ENCODE measurements around the gene CBX2. TPM values are rescaled to one million over a fixed set of nuclear protein-coding genes. Genes with fewer than 3 reads are reported as not detected.
A peak's percentile ranks its signal among the peaks of the same experiment; 100 is the strongest.

The CBX2 gene
- polyA plus RNA-seq, 2 of the 4 experiments (the other 2 are of a cell fraction): 7.4 to 16.4 TPM

DNA sequence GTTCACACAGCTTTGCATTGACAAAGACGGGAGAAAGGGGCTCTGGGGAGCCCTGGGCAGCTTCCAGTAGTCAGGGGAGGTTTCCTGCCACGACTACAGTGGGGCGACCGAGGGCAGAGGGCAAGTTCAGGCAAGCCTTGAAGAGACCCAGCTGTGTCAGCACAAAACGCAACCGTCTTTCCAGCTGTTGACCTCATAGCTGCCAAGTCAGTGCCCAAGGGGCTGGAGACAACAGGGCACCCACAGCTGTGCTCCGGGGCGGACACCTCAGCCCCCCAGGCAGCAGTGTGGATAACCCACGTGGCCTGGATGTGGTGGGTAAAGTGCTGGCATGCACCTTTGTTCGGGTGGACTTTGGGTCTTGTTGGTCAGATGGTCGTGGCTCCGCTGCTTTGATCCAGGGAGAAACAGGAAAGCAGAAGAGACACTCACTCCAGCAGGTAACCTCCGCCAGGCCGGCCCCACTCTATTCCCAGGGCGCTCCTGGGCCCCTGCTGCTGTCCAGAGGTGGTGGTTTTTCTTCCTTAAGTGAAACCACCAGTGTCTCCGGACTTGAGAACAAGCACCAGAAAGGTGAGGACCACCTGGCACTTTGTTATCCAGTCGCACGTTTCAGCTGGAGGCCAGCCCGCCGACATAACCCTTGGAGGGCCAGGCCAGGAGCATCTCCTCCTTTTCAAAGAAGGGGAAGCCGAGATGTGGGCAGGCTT lies 17.6 kb upstream of the CBX2 start:
- POLR2A ChIA-PET: no interaction called here
- TF ChIP-seq MAFK (IDR thresholded peaks at IDR 0.05; ENCODE audit: partially characterized antibody) (peak; percentile 67), ESRRA (IDR thresholded peaks at IDR 0.05; ENCODE audit: borderline replicate concordance, low read length) (no peak)
- WGBS (ENCODE audit: missing lambda C conversion rate): 81% methylated on average over 21 of the region's 21 CpGs
- ATAC-seq: no peak
- H3K4me1 ChIP-seq: no peaks in the 10 kb centered on the region
- CTCF ChIA-PET: interaction anchor here (0.7 to 23.5 kb wide), 6 partner anchors 11 to 45 kb away, joined by 3 to 254 read pairs (median 5); no protein-coding TSS in a partner anchor
- H3K4me3 ChIP-seq: no peak overlapping the region
- peak overlapping the region in 1 of 2 experiments; percentile 48; a peak in 3 of 6 replicates for H3K27ac ChIP-seq
- DNase-seq (ENCODE audit: low read depth in 1 of 2, low spot score in 1 of 2): no peak
- no peaks in the 10 kb centered on the region for H3K9me3 ChIP-seq
- FAIRE-seq: no peak
- no peak overlapping the region for H3K4me2 ChIP-seq

GRCh38 chr17:79761894-79762589 lies 15.9 kb upstream of the CBX2 start:
- no peak overlapping the region for H3K4me2 ChIP-seq
- no peak overlapping the region for H3K4me3 ChIP-seq
- 0 out of 6 replicates have a peak, but pooled peaks of 1 of the 2 experiments have one; percentile 12 for ATAC-seq
- no peak for DNase-seq (ENCODE audit: low read depth in 1 of 2, low spot score in 1 of 2)
- 79% methylated on average over 17 of the region's 19 CpGs for WGBS (ENCODE audit: missing lambda C conversion rate)
- no peaks in the 10 kb centered on the region for H3K9me3 ChIP-seq
- ChIA-PET CTCF (interaction anchor here (0.7 to 23.5 kb wide), 5 partner anchors 9 to 230 kb away, joined by 3 to 254 read pairs (median 6); no protein-coding TSS in a partner anchor), POLR2A (no interaction called here)
- no peaks in the 10 kb centered on the region for H3K4me1 ChIP-seq
- TF ChIP-seq, protein P1, sequence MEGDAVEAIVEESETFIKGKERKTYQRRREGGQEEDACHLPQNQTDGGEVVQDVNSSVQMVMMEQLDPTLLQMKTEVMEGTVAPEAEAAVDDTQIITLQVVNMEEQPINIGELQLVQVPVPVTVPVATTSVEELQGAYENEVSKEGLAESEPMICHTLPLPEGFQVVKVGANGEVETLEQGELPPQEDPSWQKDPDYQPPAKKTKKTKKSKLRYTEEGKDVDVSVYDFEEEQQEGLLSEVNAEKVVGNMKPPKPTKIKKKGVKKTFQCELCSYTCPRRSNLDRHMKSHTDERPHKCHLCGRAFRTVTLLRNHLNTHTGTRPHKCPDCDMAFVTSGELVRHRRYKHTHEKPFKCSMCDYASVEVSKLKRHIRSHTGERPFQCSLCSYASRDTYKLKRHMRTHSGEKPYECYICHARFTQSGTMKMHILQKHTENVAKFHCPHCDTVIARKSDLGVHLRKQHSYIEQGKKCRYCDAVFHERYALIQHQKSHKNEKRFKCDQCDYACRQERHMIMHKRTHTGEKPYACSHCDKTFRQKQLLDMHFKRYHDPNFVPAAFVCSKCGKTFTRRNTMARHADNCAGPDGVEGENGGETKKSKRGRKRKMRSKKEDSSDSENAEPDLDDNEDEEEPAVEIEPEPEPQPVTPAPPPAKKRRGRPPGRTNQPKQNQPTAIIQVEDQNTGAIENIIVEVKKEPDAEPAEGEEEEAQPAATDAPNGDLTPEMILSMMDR (IDR thresholded peaks at IDR 0.05): no peak
- no peak for TF ChIP-seq POLR2A (IDR thresholded peaks at IDR 0.05; ENCODE audit: low read length)
- TF ChIP-seq RFX5 (IDR thresholded peaks at IDR 0.05): no peak
- TF ChIP-seq JUN (IDR thresholded peaks at IDR 0.05): no peak
- TF ChIP-seq, protein P2, sequence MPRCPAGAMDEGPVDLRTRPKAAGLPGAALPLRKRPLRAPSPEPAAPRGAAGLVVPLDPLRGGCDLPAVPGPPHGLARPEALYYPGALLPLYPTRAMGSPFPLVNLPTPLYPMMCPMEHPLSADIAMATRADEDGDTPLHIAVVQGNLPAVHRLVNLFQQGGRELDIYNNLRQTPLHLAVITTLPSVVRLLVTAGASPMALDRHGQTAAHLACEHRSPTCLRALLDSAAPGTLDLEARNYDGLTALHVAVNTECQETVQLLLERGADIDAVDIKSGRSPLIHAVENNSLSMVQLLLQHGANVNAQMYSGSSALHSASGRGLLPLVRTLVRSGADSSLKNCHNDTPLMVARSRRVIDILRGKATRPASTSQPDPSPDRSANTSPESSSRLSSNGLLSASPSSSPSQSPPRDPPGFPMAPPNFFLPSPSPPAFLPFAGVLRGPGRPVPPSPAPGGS (IDR thresholded peaks at IDR 0.05): no peak
- TF ChIP-seq NPAS2 (CRISPR knock-in tag; IDR thresholded peaks at IDR 0.05; ENCODE audit: borderline replicate concordance): no peak
- TF ChIP-seq EHMT2 (IDR thresholded peaks at IDR 0.05; ENCODE audit: low read depth): no peak
- TF ChIP-seq BHLHE40 (IDR thresholded peaks at IDR 0.05; ENCODE audit: low read depth, low read length): no peak
- no peak for TF ChIP-seq TFCP2L1 (CRISPR knock-in tag; IDR thresholded peaks at IDR 0.05)
- TF ChIP-seq, protein P3, sequence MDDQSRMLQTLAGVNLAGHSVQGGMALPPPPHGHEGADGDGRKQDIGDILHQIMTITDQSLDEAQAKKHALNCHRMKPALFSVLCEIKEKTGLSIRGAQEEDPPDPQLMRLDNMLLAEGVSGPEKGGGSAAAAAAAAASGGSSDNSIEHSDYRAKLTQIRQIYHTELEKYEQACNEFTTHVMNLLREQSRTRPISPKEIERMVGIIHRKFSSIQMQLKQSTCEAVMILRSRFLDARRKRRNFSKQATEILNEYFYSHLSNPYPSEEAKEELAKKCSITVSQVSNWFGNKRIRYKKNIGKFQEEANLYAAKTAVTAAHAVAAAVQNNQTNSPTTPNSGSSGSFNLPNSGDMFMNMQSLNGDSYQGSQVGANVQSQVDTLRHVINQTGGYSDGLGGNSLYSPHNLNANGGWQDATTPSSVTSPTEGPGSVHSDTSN (IDR thresholded peaks at IDR 0.05): no peak
- no peak for TF ChIP-seq HOXA7 (CRISPR knock-in tag; IDR thresholded peaks at IDR 0.05)
- no peak for TF ChIP-seq ZSCAN20 (CRISPR knock-in tag; IDR thresholded peaks at IDR 0.05)
- no peak for TF ChIP-seq GATA3 (IDR thresholded peaks at IDR 0.05; ENCODE audit: borderline replicate concordance)
- no peak for TF ChIP-seq E2F6 (IDR thresholded peaks at IDR 0.05; ENCODE audit: borderline replicate concordance, low read depth)
- TF ChIP-seq NFE2L2 (conservative IDR thresholded peaks at IDR 0.05; ENCODE audit: low read length): no peak
- TF ChIP-seq CHD2 (IDR thresholded peaks at IDR 0.05; ENCODE audit: low read length, partially characterized antibody): no peak
- TF ChIP-seq HDAC2 (IDR thresholded peaks at IDR 0.05): no peak
- no peak overlapping the region for H3K27ac ChIP-seq
- FAIRE-seq: no peak
